SK-N-SH (cell line): ENCODE results near the gene JAKMIP3. TPM values are rescaled to one million over a fixed set of nuclear protein-coding genes. Genes with fewer than 3 reads are reported as not detected.

Experiments
- CTCF ChIA-PET: fragments of 300-600, 350-600 bp; formaldehyde crosslinking; extraction: SDS; loops from one replicate; lab custom pipeline; 2021; lab: Yijun Ruan, JAX
- POLR2A ChIA-PET: fragments of 350-600 bp; sonication (Branson Sonifier 250); formaldehyde crosslinking; extraction: SDS; loops from one replicate; lab custom pipeline; 2020; ENCODE audit warnings: antibody characterized with exemption, inconsistent platforms; lab: Yijun Ruan, JAX
- DNase-seq: peaks from one replicate; pipeline ENCODE4 v3.0.0; 2012
- H2AFZ ChIP-seq: fragments of 200-600 bp; sonication (generic); 2 replicates; pipeline ENCODE4 v1.8.1; 2016; ENCODE audit warnings: antibody characterized with exemption, mild to moderate bottlenecking, low read depth
- H3F3A ChIP-seq: fragments of 200-600 bp; sonication (generic); replicated peaks from 2 replicates; pipeline ENCODE3; 2016; ENCODE audit warnings: antibody characterized with exemption, mild to moderate bottlenecking; ENCODE audit not compliant: insufficient read depth
- H3K27ac ChIP-seq, 2 experiments: fragments of 200-500 bp in 1 of 2; fragments of 200-600 bp in 1 of 2; sonication (Bioruptor generic) in 1 of 2; sonication (generic), shearing (Covaris generic) in 1 of 2; 2 replicates each; pipeline versions ENCODE4 v1.5.1 to v1.6.1; 2014 to 2016; ENCODE audit warnings: low read depth in 2 of 2, inconsistent platforms in 1 of 2, low read length in 1 of 2, mild to moderate bottlenecking in 1 of 2, mixed read lengths in 1 of 2
- H3K27me3 ChIP-seq: fragments of 200-600 bp; sonication (generic), shearing (Covaris generic); 2 replicates; pipeline ENCODE4 v1.6.1; 2016; ENCODE audit warnings: mixed run types; ENCODE audit not compliant: insufficient read depth
- H3K36me3 ChIP-seq, 2 experiments: fragments of 200-500 bp in 1 of 2; fragments of 200-600 bp in 1 of 2; sonication (Bioruptor generic) in 1 of 2; sonication (generic) in 1 of 2; replicated peaks in 1 of 2; 2 replicates each; pipeline versions ENCODE3 to v1.5.1; 2014 to 2016; ENCODE audit warnings: low read length in 1 of 2, mild to moderate bottlenecking in 1 of 2; ENCODE audit not compliant: insufficient read depth in 2 of 2, control insufficient read depth in 1 of 2
- H3K4me1 ChIP-seq, 2 experiments: fragments of 200-500 bp in 1 of 2; fragments of 200-600 bp in 1 of 2; sonication (Bioruptor generic) in 1 of 2; sonication (generic), shearing (Covaris generic) in 1 of 2; 2 replicates each; pipeline versions ENCODE4 v1.5.1 to v1.6.1; 2014 to 2016; ENCODE audit warnings: low read depth in 1 of 2, low read length in 1 of 2, mixed run types in 1 of 2; ENCODE audit not compliant: insufficient read depth in 2 of 2, control insufficient read depth in 1 of 2
- H3K4me2 ChIP-seq: fragments of 200-600 bp; sonication (generic), shearing (Covaris generic); 2 replicates; pipeline ENCODE4 v1.6.1; 2017; ENCODE audit warnings: mixed run types
- H3K4me3 ChIP-seq, 2 experiments: fragments of 200-500 bp in 1 of 2; fragments of 200-600 bp in 1 of 2; sonication (Bioruptor generic) in 1 of 2; sonication (generic), shearing (Covaris generic) in 1 of 2; 2 replicates each; pipeline versions ENCODE4 v1.5.1 to v1.8.1; 2014 to 2016; ENCODE audit warnings: low read depth in 2 of 2, inconsistent platforms in 1 of 2, low read length in 1 of 2, mild to moderate bottlenecking in 1 of 2, mixed read lengths in 1 of 2, moderate library complexity in 1 of 2
- H3K79me2 ChIP-seq: fragments of 200-600 bp; sonication (generic); 2 replicates; pipeline ENCODE4 v1.8.1; 2017; ENCODE audit warnings: mild to moderate bottlenecking; ENCODE audit not compliant: insufficient read depth
- H3K9ac ChIP-seq: fragments of 200-600 bp; sonication (generic); 2 replicates; pipeline ENCODE4 v1.6.1; 2017; ENCODE audit warnings: mixed run types
- H3K9me2 ChIP-seq: fragments of 200-600 bp; sonication (generic); 2 replicates; pipeline ENCODE4 v1.6.1; 2017; ENCODE audit warnings: mixed run types
- H3K9me3 ChIP-seq: fragments of 200-600 bp; sonication (generic); 2 replicates; pipeline ENCODE4 v1.6.1; 2017; ENCODE audit warnings: mixed run types, mild to moderate bottlenecking, moderate library complexity
- H4K20me1 ChIP-seq: fragments of 200-600 bp; sonication (generic); 2 replicates; pipeline ENCODE4 v1.6.1; 2017; ENCODE audit warnings: mild to moderate bottlenecking, mixed run types; ENCODE audit not compliant: insufficient read depth
- FOSL2 ChIP-seq: IDR thresholded peaks from 2 replicates; pipeline ENCODE4 v1.4.0; 2012; ENCODE audit warnings: low read depth, mild to moderate bottlenecking, moderate library complexity, borderline replicate concordance
- FOXJ3 ChIP-seq: sonication (generic); formaldehyde crosslinking; IDR thresholded peaks from 2 replicates; pipeline ENCODE4 v1.5.1; 2020; ENCODE audit warnings: mild to moderate bottlenecking, missing genetic modification reagents
- GABPA ChIP-seq: IDR thresholded peaks from 2 replicates; pipeline ENCODE4 v1.4.0; 2012; ENCODE audit warnings: low read depth, mild to moderate bottlenecking
- MEF2A ChIP-seq: IDR thresholded peaks from 2 replicates; pipeline ENCODE4 v1.4.0; 2012; ENCODE audit warnings: low read depth, borderline replicate concordance
- NRF1 ChIP-seq: IDR thresholded peaks from 2 replicates; pipeline ENCODE4 v1.6.1; 2012; ENCODE audit warnings: low read depth, mild to moderate bottlenecking, low read length
- RCOR1 ChIP-seq: fragments of 150-350 bp; IDR thresholded peaks from 2 replicates; pipeline ENCODE4 v1.6.1; 2017; ENCODE audit warnings: antibody characterized with exemption, low read length
- RFX5 ChIP-seq: IDR thresholded peaks from 2 replicates; pipeline ENCODE4 v1.6.1; 2012; ENCODE audit warnings: mild to moderate bottlenecking, improper control_type of control experiment, low read length
- RXRA ChIP-seq: IDR thresholded peaks from 2 replicates; pipeline ENCODE4 v1.4.0; 2012; ENCODE audit warnings: low read depth, mild to moderate bottlenecking, borderline replicate concordance
- SIN3A ChIP-seq: IDR thresholded peaks from 2 replicates; pipeline ENCODE4 v1.6.1; 2012; ENCODE audit warnings: low read depth, mild to moderate bottlenecking, low read length, moderate library complexity, borderline replicate concordance
- WGBS: methylation state at CpG from one replicate; pipeline ENCODE4 v1.1.6; 2017; ENCODE audit warnings: low lambda C conversion rate; 5-methylcytosine and 5-hydroxymethylcytosine counted together
- polyA plus RNA-seq, 3 experiments: library from polyadenylated mRNA; depleted of rRNA; stranded (reverse); fragments of >200 nt; gene quantifications; 2 replicates each; pipeline ENCODE4 v1.2.3, GENCODE V29; 2012
- TF ChIP-seq, protein P1 (sequence below): fragments of 150-350 bp; IDR thresholded peaks from 2 replicates; pipeline ENCODE4 v1.6.1; 2016; ENCODE audit warnings: mild to moderate bottlenecking, low read depth, low read length
- TF ChIP-seq, protein P2 (sequence below): fragments of 200-600 bp; sonication (generic); IDR thresholded peaks from 2 replicates; pipeline ENCODE4 v1.6.1; 2017; ENCODE audit warnings: antibody characterized with exemption, mild to moderate bottlenecking, moderate library complexity
- TF ChIP-seq, protein P3 (sequence below): IDR thresholded peaks from 2 replicates; pipeline ENCODE4 v1.6.1; 2012; ENCODE audit warnings: mild to moderate bottlenecking, low read depth, low read length, moderate library complexity

Gene JAKMIP3
- polyA plus RNA-seq, 1 of the 3 experiments (the other 2 are of a cell fraction) = 0.02 TPM

DNA sequence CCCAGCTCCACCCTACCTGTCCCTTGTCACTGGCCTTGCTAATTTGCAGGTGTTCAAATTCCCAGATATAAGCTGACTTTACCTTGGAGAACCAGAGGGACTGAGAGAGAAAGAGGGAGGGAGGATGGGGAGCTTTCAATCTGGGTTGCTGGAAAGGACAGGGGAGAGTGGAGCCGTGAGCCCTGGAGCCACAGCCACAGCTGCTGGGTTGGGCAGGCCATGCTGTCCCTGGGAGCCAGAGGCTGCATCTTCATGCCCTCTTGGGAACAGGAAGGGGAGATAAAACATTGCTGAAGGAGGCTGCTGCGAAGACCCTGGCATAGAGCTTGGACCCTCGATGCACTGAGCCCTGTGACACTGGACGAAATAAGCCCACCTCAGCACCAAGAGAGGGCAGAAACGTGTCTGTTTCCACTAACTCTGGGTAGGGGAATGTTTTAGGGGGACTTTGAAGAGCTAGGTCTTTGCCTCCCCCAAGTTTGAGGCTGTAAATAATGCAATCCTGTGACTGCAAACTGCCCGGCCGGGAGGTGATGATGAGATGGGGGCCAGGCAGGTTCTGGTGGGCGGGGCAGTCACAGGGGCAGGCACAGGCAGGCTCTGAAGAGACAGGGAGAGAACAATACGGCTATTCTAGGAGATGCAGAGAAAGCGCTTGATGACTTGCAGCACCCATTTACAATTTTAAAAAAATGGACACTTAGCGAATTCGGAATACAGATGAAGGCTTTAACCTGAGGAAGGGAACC, 5.8 kb upstream of the JAKMIP3 start:
- WGBS = 45% methylated on average over 12 of the region's 12 CpGs
- TF ChIP-seq, protein P1, sequence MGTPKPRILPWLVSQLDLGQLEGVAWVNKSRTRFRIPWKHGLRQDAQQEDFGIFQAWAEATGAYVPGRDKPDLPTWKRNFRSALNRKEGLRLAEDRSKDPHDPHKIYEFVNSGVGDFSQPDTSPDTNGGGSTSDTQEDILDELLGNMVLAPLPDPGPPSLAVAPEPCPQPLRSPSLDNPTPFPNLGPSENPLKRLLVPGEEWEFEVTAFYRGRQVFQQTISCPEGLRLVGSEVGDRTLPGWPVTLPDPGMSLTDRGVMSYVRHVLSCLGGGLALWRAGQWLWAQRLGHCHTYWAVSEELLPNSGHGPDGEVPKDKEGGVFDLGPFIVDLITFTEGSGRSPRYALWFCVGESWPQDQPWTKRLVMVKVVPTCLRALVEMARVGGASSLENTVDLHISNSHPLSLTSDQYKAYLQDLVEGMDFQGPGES = no peak
- TF ChIP-seq GABPA (no peak), RFX5 (no peak), FOSL2 (no peak), FOXJ3 (CRISPR knock-in tag) (no peak), RXRA (no peak), NRF1 (no peak), SIN3A (no peak), RCOR1 (no peak), MEF2A (no peak)
- TF ChIP-seq, protein P2, sequence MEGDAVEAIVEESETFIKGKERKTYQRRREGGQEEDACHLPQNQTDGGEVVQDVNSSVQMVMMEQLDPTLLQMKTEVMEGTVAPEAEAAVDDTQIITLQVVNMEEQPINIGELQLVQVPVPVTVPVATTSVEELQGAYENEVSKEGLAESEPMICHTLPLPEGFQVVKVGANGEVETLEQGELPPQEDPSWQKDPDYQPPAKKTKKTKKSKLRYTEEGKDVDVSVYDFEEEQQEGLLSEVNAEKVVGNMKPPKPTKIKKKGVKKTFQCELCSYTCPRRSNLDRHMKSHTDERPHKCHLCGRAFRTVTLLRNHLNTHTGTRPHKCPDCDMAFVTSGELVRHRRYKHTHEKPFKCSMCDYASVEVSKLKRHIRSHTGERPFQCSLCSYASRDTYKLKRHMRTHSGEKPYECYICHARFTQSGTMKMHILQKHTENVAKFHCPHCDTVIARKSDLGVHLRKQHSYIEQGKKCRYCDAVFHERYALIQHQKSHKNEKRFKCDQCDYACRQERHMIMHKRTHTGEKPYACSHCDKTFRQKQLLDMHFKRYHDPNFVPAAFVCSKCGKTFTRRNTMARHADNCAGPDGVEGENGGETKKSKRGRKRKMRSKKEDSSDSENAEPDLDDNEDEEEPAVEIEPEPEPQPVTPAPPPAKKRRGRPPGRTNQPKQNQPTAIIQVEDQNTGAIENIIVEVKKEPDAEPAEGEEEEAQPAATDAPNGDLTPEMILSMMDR = no peak
- TF ChIP-seq, protein P3, sequence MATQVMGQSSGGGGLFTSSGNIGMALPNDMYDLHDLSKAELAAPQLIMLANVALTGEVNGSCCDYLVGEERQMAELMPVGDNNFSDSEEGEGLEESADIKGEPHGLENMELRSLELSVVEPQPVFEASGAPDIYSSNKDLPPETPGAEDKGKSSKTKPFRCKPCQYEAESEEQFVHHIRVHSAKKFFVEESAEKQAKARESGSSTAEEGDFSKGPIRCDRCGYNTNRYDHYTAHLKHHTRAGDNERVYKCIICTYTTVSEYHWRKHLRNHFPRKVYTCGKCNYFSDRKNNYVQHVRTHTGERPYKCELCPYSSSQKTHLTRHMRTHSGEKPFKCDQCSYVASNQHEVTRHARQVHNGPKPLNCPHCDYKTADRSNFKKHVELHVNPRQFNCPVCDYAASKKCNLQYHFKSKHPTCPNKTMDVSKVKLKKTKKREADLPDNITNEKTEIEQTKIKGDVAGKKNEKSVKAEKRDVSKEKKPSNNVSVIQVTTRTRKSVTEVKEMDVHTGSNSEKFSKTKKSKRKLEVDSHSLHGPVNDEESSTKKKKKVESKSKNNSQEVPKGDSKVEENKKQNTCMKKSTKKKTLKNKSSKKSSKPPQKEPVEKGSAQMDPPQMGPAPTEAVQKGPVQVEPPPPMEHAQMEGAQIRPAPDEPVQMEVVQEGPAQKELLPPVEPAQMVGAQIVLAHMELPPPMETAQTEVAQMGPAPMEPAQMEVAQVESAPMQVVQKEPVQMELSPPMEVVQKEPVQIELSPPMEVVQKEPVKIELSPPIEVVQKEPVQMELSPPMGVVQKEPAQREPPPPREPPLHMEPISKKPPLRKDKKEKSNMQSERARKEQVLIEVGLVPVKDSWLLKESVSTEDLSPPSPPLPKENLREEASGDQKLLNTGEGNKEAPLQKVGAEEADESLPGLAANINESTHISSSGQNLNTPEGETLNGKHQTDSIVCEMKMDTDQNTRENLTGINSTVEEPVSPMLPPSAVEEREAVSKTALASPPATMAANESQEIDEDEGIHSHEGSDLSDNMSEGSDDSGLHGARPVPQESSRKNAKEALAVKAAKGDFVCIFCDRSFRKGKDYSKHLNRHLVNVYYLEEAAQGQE = no peak
- no peak overlapping the region for H3K4me2 ChIP-seq
- H2AFZ ChIP-seq = no peak overlapping the region
- ChIA-PET CTCF (interaction anchor here (1.2 kb wide), 2 partner anchors 15 to 42 kb away, joined by 3 to 4 read pairs; no protein-coding TSS in a partner anchor), POLR2A (no interaction called here)
- H3K9ac ChIP-seq = no peak overlapping the region
- H3K4me1 ChIP-seq = no peaks in the 10 kb centered on the region; a peak in 1 of 4 replicates
- H3K27ac ChIP-seq = no peak overlapping the region
- H3K27me3 ChIP-seq = no peaks in the 10 kb centered on the region
- no peaks in the 10 kb centered on the region for H4K20me1 ChIP-seq
- H3K36me3 ChIP-seq = no peaks in the 10 kb centered on the region
- no peaks in the 10 kb centered on the region for H3F3A ChIP-seq
- no peak overlapping the region for H3K4me3 ChIP-seq
- H3K79me2 ChIP-seq = no peaks in the 10 kb centered on the region
- no peak for DNase-seq
- no peaks in the 10 kb centered on the region for H3K9me3 ChIP-seq
- no peaks in the 10 kb centered on the region for H3K9me2 ChIP-seq
